CD4-positive, alpha-beta memory T cell (primary cell): ENCODE measurements around the gene IBSP. TPM values are rescaled to one million over a fixed set of nuclear protein-coding genes. Genes with fewer than 3 reads are reported as not detected.

Experiments
- CTCF ChIA-PET: fragments of 350-600 bp; sonication (Branson Sonifier 250); formaldehyde crosslinking; loops from one replicate; lab custom pipeline; 2021; ENCODE audit warnings: inconsistent platforms; ENCODE audit not compliant: partially characterized antibody; lab: Charles Lee
- POLR2A ChIA-PET: fragments of 350-600 bp; sonication (Branson Sonifier 250); formaldehyde crosslinking; loops from one replicate; lab custom pipeline; 2021; ENCODE audit not compliant: partially characterized antibody; lab: Charles Lee
- DNase-seq, 5 donors: peaks; one replicate each; pipeline versions ENCODE4 v3.0.0 to v3.0.0-alpha.2; 2020 to 2022; ENCODE audit warnings: mixed read lengths in 1 of 5
- H3K27ac ChIP-seq: one replicate; pipeline ENCODE4 v1.7.0; 2013; ENCODE audit warnings: low read depth, low read length
- H3K27me3 ChIP-seq: 2 replicates; pipeline ENCODE4 v1.7.0; 2013; ENCODE audit warnings: mild to moderate bottlenecking, low read length, moderate library complexity; ENCODE audit not compliant: insufficient read depth
- H3K36me3 ChIP-seq: 2 replicates; pipeline ENCODE4 v1.7.0; 2013; ENCODE audit warnings: mild to moderate bottlenecking, low read length, moderate library complexity; ENCODE audit not compliant: insufficient read depth
- H3K4me1 ChIP-seq: 2 replicates; pipeline ENCODE4 v1.7.0; 2013; ENCODE audit warnings: mild to moderate bottlenecking, low read length, moderate library complexity; ENCODE audit not compliant: insufficient read depth
- H3K4me3 ChIP-seq, 2 donors: one replicate each; pipeline ENCODE4 v1.7.0; 2013; ENCODE audit warnings: low read length in 2 of 2, mild to moderate bottlenecking in 1 of 2
- H3K9me3 ChIP-seq, 2 donors: one replicate each; pipeline ENCODE4 v1.7.0; 2013; ENCODE audit warnings: low read length in 2 of 2, control low read depth in 1 of 2; ENCODE audit not compliant: control insufficient read depth in 1 of 2
- H3K27ac Mint-ChIP-seq, 7 donors: one replicate each; pipeline ENCODE4 v1.8.0; 2020 to 2021; ENCODE audit warnings: mixed read lengths in 7 of 7, mild to moderate bottlenecking in 6 of 7, inconsistent platforms in 3 of 7, moderate library complexity in 3 of 7
- H3K27me3 Mint-ChIP-seq, 2 donors: one replicate each; pipeline ENCODE4 v1.8.0; 2020 to 2021; ENCODE audit warnings: mixed read lengths in 2 of 2
- H3K36me3 Mint-ChIP-seq, 2 donors: one replicate each; pipeline ENCODE4 v1.8.0; 2020 to 2021; ENCODE audit warnings: mixed read lengths in 2 of 2, inconsistent platforms in 1 of 2, mild to moderate bottlenecking in 1 of 2
- H3K4me1 Mint-ChIP-seq, 4 donors: one replicate each; pipeline ENCODE4 v1.8.0; 2020 to 2021; ENCODE audit warnings: mixed read lengths in 4 of 4, mild to moderate bottlenecking in 1 of 4
- H3K4me3 Mint-ChIP-seq, 8 donors: one replicate each; pipeline ENCODE4 v1.8.0; 2020 to 2021; ENCODE audit warnings: mixed read lengths in 8 of 8, mild to moderate bottlenecking in 7 of 8, moderate library complexity in 6 of 8, inconsistent platforms in 3 of 8
- H3K9me3 Mint-ChIP-seq, 8 donors: one replicate each; pipeline ENCODE4 v1.8.0; 2020 to 2021; ENCODE audit warnings: mixed read lengths in 8 of 8, mild to moderate bottlenecking in 5 of 8, inconsistent platforms in 3 of 8, moderate library complexity in 1 of 8
- intact Hi-C: fragments of 100-400 bp; cut with micrococcal nuclease; formaldehyde crosslinking; loops from one replicate; pipeline ENCODE4 v1.15.1; 2023
- polyA plus RNA-seq, 2 donors: library from polyadenylated mRNA; unstranded; fragments of 300-500 nt; fragmentation: Illumina TruSeq; gene quantifications; one replicate each; pipeline ENCODE4 v1.2.3, GENCODE V29; 2021
- total RNA-seq, 2 experiments: library from RNA; stranded (reverse); gene quantifications; one replicate each; pipeline ENCODE4 v1.2.3, GENCODE V29; 2021

The IBSP gene
- total and polyA plus RNA-seq, 4 experiments from 2014 or later: not detected

- H3K4me3 ChIP-seq: no peak overlapping the region
- Mint-ChIP-seq H3K9me3 (peaks cover 0 to 2% (median 0%) of the 10 kb centered on the region in 8 donors), H3K4me1 (no peaks in the 10 kb centered on the region), H3K27me3 (peaks cover 0 to 1% of the 10 kb centered on the region in 2 donors), H3K4me3 (no peak overlapping the region), H3K27ac (no peak overlapping the region), H3K36me3 (no peaks in the 10 kb centered on the region)
- H3K36me3 ChIP-seq: no peaks in the 10 kb centered on the region
- intact Hi-C loops: no loop called here
- ChIA-PET POLR2A (no interaction called here), CTCF (no interaction called here)
- no peaks in the 10 kb centered on the region for H3K9me3 ChIP-seq
- H3K27me3 ChIP-seq: no peaks in the 10 kb centered on the region
- DNase-seq: no peak
- H3K27ac ChIP-seq: no peak overlapping the region
- no peaks in the 10 kb centered on the region for H3K4me1 ChIP-seq
These were observed 3.5 kb downstream of the IBSP start for GRCh38 chr4:87802858-87803257.

GRCh38 chr4:87803421-87803820 is 4.1 kb downstream of the IBSP start:
- DNase-seq: no peak
- Histone ChIP-seq H3K4me3 (no peak overlapping the region), H3K27me3 (no peaks in the 10 kb centered on the region), H3K4me1 (no peaks in the 10 kb centered on the region), H3K27ac (no peak overlapping the region), H3K36me3 (no peaks in the 10 kb centered on the region), H3K9me3 (no peaks in the 10 kb centered on the region)
- Mint-ChIP-seq H3K36me3 (no peaks in the 10 kb centered on the region), H3K4me1 (no peaks in the 10 kb centered on the region), H3K27ac (no peak overlapping the region), H3K4me3 (no peak overlapping the region), H3K27me3 (peaks cover 0 to 1% of the 10 kb centered on the region in 2 donors), H3K9me3 (peaks cover 0 to 2% (median 0%) of the 10 kb centered on the region in 8 donors)
- ChIA-PET POLR2A (no interaction called here), CTCF (no interaction called here)
- intact Hi-C loops: no loop called here

- Histone ChIP-seq H3K27ac (no peak overlapping the region), H3K36me3 (no peaks in the 10 kb centered on the region), H3K9me3 (no peaks in the 10 kb centered on the region), H3K4me1 (no peaks in the 10 kb centered on the region), H3K27me3 (no peaks in the 10 kb centered on the region), H3K4me3 (no peak overlapping the region)
- DNase-seq: no peak
- Mint-ChIP-seq H3K36me3 (no peaks in the 10 kb centered on the region), H3K27ac (no peak overlapping the region), H3K4me1 (no peaks in the 10 kb centered on the region), H3K9me3 (peaks cover 0 to 2% (median 0%) of the 10 kb centered on the region in 8 donors), H3K27me3 (peaks cover 0 to 1% of the 10 kb centered on the region in 2 donors), H3K4me3 (no peak overlapping the region)
- ChIA-PET POLR2A (no interaction called here), CTCF (no interaction called here)
- intact Hi-C loops: no loop called here
These were observed 5.5 kb downstream of the IBSP start for GRCh38 chr4:87804871-87805270.

- no peaks in the 10 kb centered on the region for H3K4me1 ChIP-seq
- Mint-ChIP-seq H3K36me3 (no peaks in the 10 kb centered on the region), H3K27me3 (peaks cover 0 to 1% of the 10 kb centered on the region in 2 donors), H3K4me1 (no peaks in the 10 kb centered on the region), H3K4me3 (no peak overlapping the region), H3K27ac (no peak overlapping the region), H3K9me3 (peaks cover 0 to 2% (median 0%) of the 10 kb centered on the region in 8 donors)
- intact Hi-C loops: no loop called here
- H3K36me3 ChIP-seq: no peaks in the 10 kb centered on the region
- no peak overlapping the region for H3K27ac ChIP-seq
- CTCF ChIA-PET: no interaction called here
- H3K4me3 ChIP-seq: no peak overlapping the region
- DNase-seq: no peak
- POLR2A ChIA-PET: no interaction called here
- no peaks in the 10 kb centered on the region for H3K27me3 ChIP-seq
- no peaks in the 10 kb centered on the region for H3K9me3 ChIP-seq
These were observed 6.6 kb downstream of the IBSP start for GRCh38 chr4:87805971-87806370.

GRCh38 chr4:87806520-87806919 is 7.2 kb downstream of the IBSP start:
- H3K4me1 ChIP-seq: no peaks in the 10 kb centered on the region
- Mint-ChIP-seq H3K4me3 (no peak overlapping the region), H3K9me3 (peaks cover 0 to 2% (median 0%) of the 10 kb centered on the region in 8 donors), H3K27me3 (peaks cover 0 to 1% of the 10 kb centered on the region in 2 donors), H3K36me3 (no peaks in the 10 kb centered on the region), H3K4me1 (no peaks in the 10 kb centered on the region), H3K27ac (no peak overlapping the region)
- intact Hi-C loops: no loop called here
- POLR2A ChIA-PET: no interaction called here
- CTCF ChIA-PET: no interaction called here
- H3K27ac ChIP-seq: no peak overlapping the region
- H3K9me3 ChIP-seq: no peaks in the 10 kb centered on the region
- no peak for DNase-seq
- H3K27me3 ChIP-seq: no peaks in the 10 kb centered on the region
- no peak overlapping the region for H3K4me3 ChIP-seq
- H3K36me3 ChIP-seq: no peaks in the 10 kb centered on the region

- intact Hi-C loops: no loop called here
- no peaks in the 10 kb centered on the region for H3K36me3 ChIP-seq
- peaks cover 0 to 2% (median 0%) of the 10 kb centered on the region in 8 donors for H3K9me3 Mint-ChIP-seq
- POLR2A ChIA-PET: no interaction called here
- DNase-seq: no peak
- no peak overlapping the region for H3K4me3 Mint-ChIP-seq
- H3K4me1 ChIP-seq: no peaks in the 10 kb centered on the region
- H3K27ac ChIP-seq: no peak overlapping the region
- H3K4me1 Mint-ChIP-seq: no peaks in the 10 kb centered on the region
- peaks cover 0 to 1% of the 10 kb centered on the region in 2 donors for H3K27me3 Mint-ChIP-seq
- no peaks in the 10 kb centered on the region for H3K27me3 ChIP-seq
- CTCF ChIA-PET: no interaction called here
- H3K4me3 ChIP-seq: no peak overlapping the region
- no peaks in the 10 kb centered on the region for H3K36me3 Mint-ChIP-seq
- H3K9me3 ChIP-seq: no peaks in the 10 kb centered on the region
- H3K27ac Mint-ChIP-seq: no peak overlapping the region
These were observed 8.0 kb downstream of the IBSP start for GRCh38 chr4:87807402-87807801.

GRCh38 chr4:87811977-87812376 is 12.6 kb downstream of the IBSP start:
- no peaks in the 10 kb centered on the region for H3K36me3 Mint-ChIP-seq
- no peaks in the 10 kb centered on the region for H3K4me1 ChIP-seq
- ChIA-PET POLR2A (no interaction called here), CTCF (no interaction called here)
- DNase-seq: no peak
- H3K36me3 ChIP-seq: no peaks in the 10 kb centered on the region
- intact Hi-C loops: no loop called here
- no peaks in the 10 kb centered on the region for H3K27me3 ChIP-seq
- no peak overlapping the region for H3K27ac ChIP-seq
- no peak overlapping the region for H3K4me3 ChIP-seq
- no peak overlapping the region for H3K27ac Mint-ChIP-seq
- H3K9me3 Mint-ChIP-seq: peaks cover 0 to 4% (median 0%) of the 10 kb centered on the region in 8 donors
- no peaks in the 10 kb centered on the region for H3K9me3 ChIP-seq
- H3K4me3 Mint-ChIP-seq: no peak overlapping the region
- H3K4me1 Mint-ChIP-seq: no peaks in the 10 kb centered on the region
- H3K27me3 Mint-ChIP-seq: no peaks in the 10 kb centered on the region
